Endothelial cell of umbilical vein (primary cell): ENCODE results near the gene AQP12A. TPM values are rescaled to one million over a fixed set of nuclear protein-coding genes. Genes with fewer than 3 reads are reported as not detected.
"Not testable (repeated sequence)": the region's sequence is repeated elsewhere in the genome, so short reads cannot be mapped to it uniquely, and the experiment has no call there.

ENCODE experiments used
- BruUV-seq: library from RNA; stranded (reverse); fragments of 400-500 nt; replicated peaks from 2 replicates; lab custom pipeline; 2021; lab: Mats Ljungman, UMichigan
- CTCF ChIA-PET: fragments of 300-600, 350-600 bp; sonication (Branson Sonifier 250); formaldehyde crosslinking; loops from one replicate; lab custom pipeline; 2021; ENCODE audit warnings: antibody characterized with exemption, inconsistent platforms; lab: Charles Lee
- POLR2A ChIA-PET: fragments of 300-600, 350-600 bp; sonication (Branson Sonifier 250); formaldehyde crosslinking; loops from one replicate; lab custom pipeline; 2021; ENCODE audit warnings: antibody characterized with exemption, inconsistent platforms; lab: Charles Lee
- DNase-seq: peaks from one replicate; pipeline ENCODE4 v3.0.0-alpha.2; 2011; ENCODE audit warnings: low read depth, low spot score
- FAIRE-seq: peaks from 2 replicates; lab custom pipeline; 2011; peaks lifted over from hg19 to GRCh38; lab: Jason Lieb, UNC
- H2AFZ ChIP-seq: 2 replicates; pipeline ENCODE4 v1.6.0; 2012; ENCODE audit warnings: low read depth, low read length, control low read depth, inconsistent platforms
- H3K27ac ChIP-seq: 2 replicates; pipeline ENCODE4 v1.5.1; 2011; ENCODE audit warnings: low read depth, mild to moderate bottlenecking, control low read depth, low read length, moderate library complexity; ENCODE audit not compliant: insufficient read depth
- H3K27me3 ChIP-seq, 2 experiments: 2 replicates each; pipeline versions ENCODE4 v1.6.0 to v1.6.1; 2011; ENCODE audit warnings: low read length in 2 of 2, mixed read lengths in 1 of 2; ENCODE audit not compliant: control insufficient read depth in 2 of 2, insufficient read depth in 2 of 2
- H3K36me3 ChIP-seq, 2 experiments: 2 replicates in 1 of 2; 3 replicates in 1 of 2; pipeline ENCODE4 v1.5.1; 2011; ENCODE audit warnings: low read length in 2 of 2, mild to moderate bottlenecking in 1 of 2, moderate library complexity in 1 of 2; ENCODE audit not compliant: control insufficient read depth in 2 of 2, insufficient read depth in 2 of 2; ENCODE audit errors: extremely low read depth in 1 of 2
- H3K4me1 ChIP-seq: 3 replicates; pipeline ENCODE4 v1.5.1; 2011; ENCODE audit warnings: mild to moderate bottlenecking, low read length; ENCODE audit not compliant: control insufficient read depth, insufficient read depth; ENCODE audit errors: extremely low read depth
- H3K4me2 ChIP-seq: 2 replicates; pipeline ENCODE4 v1.6.1; 2011; ENCODE audit warnings: low read length, control low read depth, mixed read lengths; ENCODE audit not compliant: insufficient read depth
- H3K4me3 ChIP-seq, 3 experiments: fragments of 200-600 bp in 1 of 3; sonication (generic), shearing (Covaris generic) in 1 of 3; replicated peaks in 1 of 3; 2 replicates each; pipeline ENCODE4 v1.5.1; 2011 to 2016; ENCODE audit warnings: control low read depth in 3 of 3, low read length in 3 of 3, mild to moderate bottlenecking in 2 of 3, inconsistent platforms in 1 of 3, low read depth in 1 of 3, moderate library complexity in 1 of 3; ENCODE audit not compliant: insufficient read depth in 1 of 3
- H3K79me2 ChIP-seq: 2 replicates; pipeline ENCODE4 v1.6.0; 2012; ENCODE audit warnings: low read length, inconsistent platforms; ENCODE audit not compliant: control insufficient read depth, insufficient read depth
- H3K9ac ChIP-seq: replicated peaks from 2 replicates; pipeline ENCODE3; 2011; ENCODE audit warnings: low read length, control low read depth; ENCODE audit not compliant: insufficient read depth; ENCODE audit errors: extremely low read depth
- H3K9me1 ChIP-seq: replicated peaks from 3 replicates; pipeline ENCODE4 v1.6.0; 2011; ENCODE audit warnings: mild to moderate bottlenecking, low read length; ENCODE audit not compliant: control insufficient read depth, insufficient read depth; ENCODE audit errors: extremely low read depth
- H3K9me3 ChIP-seq: replicated peaks from 2 replicates; pipeline ENCODE4 v1.5.1; 2012; ENCODE audit warnings: low read length, inconsistent platforms; ENCODE audit not compliant: control insufficient read depth, insufficient read depth
- H4K20me1 ChIP-seq: replicated peaks from 2 replicates; pipeline ENCODE3; 2011; ENCODE audit warnings: mild to moderate bottlenecking, low read length; ENCODE audit not compliant: control insufficient read depth, insufficient read depth; ENCODE audit errors: extremely low read depth
- dilution Hi-C: fragments of 300-500 bp; cut with MboI; formaldehyde crosslinking; loops from one replicate; pipeline ENCODE4 v1.15.0; 2019; ENCODE audit warnings: low sequenced_read_pairs; ENCODE audit not compliant: extremely low pct_ligation_motif_present
- intact Hi-C: fragments of 100-400 bp; cut with micrococcal nuclease; formaldehyde crosslinking; loops from one replicate; pipeline ENCODE4 v1.10.0; 2022
- polyA plus RNA-seq, 4 experiments: library from polyadenylated mRNA; depleted of rRNA in 3 of 4; stranded (reverse) in 3 of 4; unstranded in 1 of 4; fragments of >200 nt; gene quantifications; 2 replicates each; pipeline versions ENCODE4 v1.2.1 to v1.2.3, GENCODE V29; 2011 to 2012; ENCODE audit warnings: missing spikeins in 1 of 4
- total RNA-seq: library from RNA; stranded (reverse); gene quantifications from 2 replicates; pipeline ENCODE4 v1.2.3, GENCODE V29; 2021

The AQP12A gene
- total and polyA plus RNA-seq, 2 donors (not counting 3 experiments of a cell fraction or from before 2014, with no cell fraction given), result not detected

DNA sequence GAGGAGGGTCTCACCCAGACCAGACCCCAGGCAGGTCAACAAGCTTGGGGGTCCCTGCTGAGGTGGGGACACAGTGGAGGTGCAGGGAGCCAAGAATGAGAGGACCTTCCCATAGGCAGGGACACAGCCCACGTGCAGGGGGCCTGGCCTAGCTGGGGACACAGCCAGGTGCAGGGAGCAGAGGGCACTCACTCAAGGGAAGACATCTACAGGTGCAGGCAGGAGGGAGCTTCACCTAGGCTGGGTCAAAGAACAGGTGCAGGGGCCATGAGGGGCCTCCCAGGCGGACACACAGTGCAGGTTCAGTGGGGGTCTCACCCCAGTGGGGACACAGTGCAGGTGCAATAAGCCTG is 615 bp upstream of the AQP12A start:
- CTCF ChIA-PET, H3K36me3 ChIP-seq, intact Hi-C loops, H3K4me3 ChIP-seq, H3K27me3 ChIP-seq, H2AFZ ChIP-seq, DNase-seq, H3K79me2 ChIP-seq, H4K20me1 ChIP-seq, H3K9me1 ChIP-seq, POLR2A ChIA-PET, BruUV-seq, H3K9ac ChIP-seq, H3K9me3 ChIP-seq, FAIRE-seq, H3K4me1 ChIP-seq, dilution Hi-C loops, H3K4me2 ChIP-seq, H3K27ac ChIP-seq: not testable (repeated sequence)

DNA sequence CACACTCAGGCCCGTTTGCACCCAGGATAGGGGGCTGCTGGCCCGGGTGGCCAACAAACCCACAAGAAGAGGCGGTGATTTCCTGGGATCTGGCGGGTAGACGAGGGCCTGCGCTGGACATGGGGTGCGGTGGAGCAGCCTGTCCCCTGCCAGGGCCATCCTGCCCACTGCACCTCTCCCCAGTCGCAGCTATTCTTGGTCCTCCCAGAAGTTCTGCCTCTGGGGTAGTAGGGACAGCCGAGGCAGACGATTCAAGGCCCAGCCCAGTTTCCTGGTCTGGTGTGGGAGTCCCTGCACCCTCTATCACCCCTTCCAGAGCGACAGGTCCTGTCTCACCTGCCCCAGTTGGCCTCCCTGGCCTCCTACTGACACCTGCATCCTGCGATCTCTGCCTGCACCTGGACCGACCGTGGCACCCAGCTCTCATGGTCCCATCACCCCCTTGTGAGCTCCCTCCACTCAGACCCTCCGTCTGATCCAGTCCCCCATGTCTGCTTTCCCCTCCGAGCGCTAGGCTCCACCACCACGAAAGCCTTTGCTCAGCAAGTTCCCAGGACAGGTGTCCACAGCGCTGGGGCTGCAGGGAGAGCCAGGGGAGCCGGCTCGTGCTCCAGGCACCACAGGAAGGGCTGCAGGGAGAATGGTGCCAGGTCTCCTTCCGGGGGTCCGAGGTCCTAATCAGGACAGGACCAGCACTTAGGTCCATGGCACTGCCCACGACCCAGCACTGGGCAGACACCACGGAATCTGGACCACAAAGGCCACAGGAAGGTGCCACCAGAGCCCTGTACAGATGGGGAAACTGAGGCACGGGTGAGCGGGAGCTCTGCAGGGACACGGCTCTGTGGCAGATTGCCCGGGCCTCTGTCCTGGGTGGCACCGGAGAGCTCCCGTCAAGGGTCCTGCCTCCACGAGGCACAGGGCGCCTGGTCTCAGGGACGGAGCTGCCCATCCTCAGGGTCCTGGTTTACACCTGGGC is 1.2 kb downstream of the AQP12A start:
- H3K36me3 ChIP-seq, H3K27me3 ChIP-seq, H2AFZ ChIP-seq, H3K9ac ChIP-seq, H3K79me2 ChIP-seq, FAIRE-seq, dilution Hi-C loops, H3K4me3 ChIP-seq, H3K4me1 ChIP-seq, POLR2A ChIA-PET, BruUV-seq, intact Hi-C loops, H3K27ac ChIP-seq, CTCF ChIA-PET, H4K20me1 ChIP-seq, H3K9me3 ChIP-seq, H3K4me2 ChIP-seq, DNase-seq, H3K9me1 ChIP-seq: not testable (repeated sequence)

DNA sequence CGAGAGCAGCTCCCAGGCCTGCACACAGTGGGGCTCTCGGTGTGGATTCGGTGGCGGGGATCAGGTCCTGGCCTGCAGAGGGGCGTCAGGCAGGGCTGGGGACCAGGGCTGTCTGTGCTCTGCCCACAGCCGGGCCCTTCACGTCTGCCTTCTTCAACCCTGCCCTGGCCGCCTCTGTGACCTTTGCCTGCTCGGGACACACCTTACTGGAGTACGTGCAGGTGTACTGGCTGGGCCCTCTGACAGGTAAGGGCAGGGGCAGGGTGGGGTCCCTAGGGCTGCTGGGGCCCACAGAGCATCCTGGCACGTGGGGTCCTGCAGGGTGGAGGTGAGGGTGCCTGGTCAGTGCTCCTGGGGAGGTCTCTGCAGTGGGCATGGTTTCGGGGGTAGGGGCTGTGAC is 2.6 kb downstream of the AQP12A start:
- H3K27ac ChIP-seq, BruUV-seq, H3K4me1 ChIP-seq, H4K20me1 ChIP-seq, FAIRE-seq, dilution Hi-C loops, H3K4me2 ChIP-seq, H2AFZ ChIP-seq, H3K9ac ChIP-seq, DNase-seq, H3K9me1 ChIP-seq, H3K27me3 ChIP-seq, H3K36me3 ChIP-seq, H3K79me2 ChIP-seq, POLR2A ChIA-PET, CTCF ChIA-PET, H3K4me3 ChIP-seq, intact Hi-C loops, H3K9me3 ChIP-seq: not testable (repeated sequence)

DNA sequence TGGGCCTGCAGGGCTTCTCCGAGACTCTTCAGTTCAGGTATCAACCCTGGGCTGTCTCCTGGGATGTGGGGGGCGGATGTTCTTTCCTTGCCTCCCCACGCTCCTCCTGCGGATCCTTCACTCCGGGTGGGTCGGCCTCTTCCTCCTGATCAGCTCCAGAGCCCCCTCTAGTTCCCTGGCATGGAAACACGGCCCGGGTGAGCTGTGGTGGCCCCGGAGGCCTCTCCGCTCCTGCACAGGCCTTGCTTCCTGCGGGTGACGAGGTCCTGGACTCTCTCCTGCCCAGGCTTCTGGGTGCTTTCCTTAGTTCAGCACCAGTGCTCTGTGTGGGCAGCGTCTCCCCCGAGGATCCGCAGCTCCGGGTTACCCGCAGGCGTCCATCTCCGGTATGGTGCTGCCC is 3.9 kb downstream of the AQP12A start:
- H2AFZ ChIP-seq, H3K79me2 ChIP-seq, H3K4me2 ChIP-seq, FAIRE-seq, H3K9me3 ChIP-seq, H3K27me3 ChIP-seq, H3K9ac ChIP-seq, H3K27ac ChIP-seq, CTCF ChIA-PET, H3K36me3 ChIP-seq, H3K9me1 ChIP-seq, dilution Hi-C loops, DNase-seq, BruUV-seq, H4K20me1 ChIP-seq, H3K4me1 ChIP-seq, intact Hi-C loops, POLR2A ChIA-PET, H3K4me3 ChIP-seq: not testable (repeated sequence)
